A549 (cell line): ENCODE data around the gene C17orf107. TPM values are rescaled to one million over a fixed set of nuclear protein-coding genes. Genes with fewer than 3 reads are reported as not detected.

Experiments
- CEBPB ChIP-seq, 2 experiments: fragments of >200 bp in 1 of 2; sonication (Bioruptor Twin) in 1 of 2; formaldehyde crosslinking in 1 of 2; IDR thresholded peaks; 2 replicates each; pipeline ENCODE4 v1.6.1; 2012 to 2016
- E2F6 ChIP-seq: IDR thresholded peaks from 2 replicates; pipeline ENCODE4 v1.6.1; 2012; ENCODE audit warnings: low read depth, borderline replicate concordance
- EHF ChIP-seq: fragments of 250-450 bp; sonication (Bioruptor Pico); IDR thresholded peaks from 2 replicates; pipeline ENCODE4 v1.5.0; 2020; ENCODE audit warnings: mild to moderate bottlenecking
- EHMT2 ChIP-seq: fragments of 200-600 bp; sonication (generic); IDR thresholded peaks from 2 replicates; pipeline ENCODE4 v1.6.1; 2016; ENCODE audit warnings: antibody characterized with exemption, low read depth, mild to moderate bottlenecking, moderate library complexity
- EP300 ChIP-seq, 2 experiments: fragments of >200 bp; sonication (Bioruptor Twin); formaldehyde crosslinking; IDR thresholded peaks; 2 replicates in 1 of 2; 3 replicates in 1 of 2; pipeline ENCODE4 v1.6.1; 2016 to 2017
- ESRRA ChIP-seq: fragments of 150-350 bp; IDR thresholded peaks from 2 replicates; pipeline ENCODE4 v1.6.1; 2014; ENCODE audit warnings: mild to moderate bottlenecking, low read length, borderline replicate concordance
- FOSB ChIP-seq: fragments of 250-450 bp; sonication (Bioruptor Pico); IDR thresholded peaks from 2 replicates; pipeline ENCODE4 v1.5.0; 2020; ENCODE audit warnings: mild to moderate bottlenecking, moderate library complexity
- FOSL2 ChIP-seq, 2 experiments: fragments of 450-650 bp in 1 of 2; fragments of >200 bp in 1 of 2; sonication (Bioruptor Twin) in 1 of 2; formaldehyde crosslinking; IDR thresholded peaks; 2 replicates each; pipeline versions ENCODE4 v1.5.0 to v1.6.1; 2016 to 2020; ENCODE audit warnings: mild to moderate bottlenecking in 1 of 2, moderate library complexity in 1 of 2
- GATA3 ChIP-seq: IDR thresholded peaks from 2 replicates; pipeline ENCODE4 v1.6.1; 2012; ENCODE audit warnings: borderline replicate concordance
- HDAC2 ChIP-seq: fragments of 200-600 bp; sonication (generic); IDR thresholded peaks from 2 replicates; pipeline ENCODE4 v1.6.1; 2016
- HMGXB4 ChIP-seq: fragments of 250-450 bp; sonication (Bioruptor Pico); IDR thresholded peaks from 2 replicates; pipeline ENCODE4 v1.5.0; 2021; ENCODE audit warnings: mild to moderate bottlenecking, moderate library complexity, borderline replicate concordance
- HOXB5 ChIP-seq: fragments of 250-450 bp; sonication (Bioruptor Pico); IDR thresholded peaks from 2 replicates; pipeline ENCODE4 v1.5.0; 2020; ENCODE audit warnings: mild to moderate bottlenecking, moderate library complexity
- JUNB ChIP-seq: fragments of >200 bp; sonication (Bioruptor Twin); formaldehyde crosslinking; IDR thresholded peaks from 2 replicates; pipeline ENCODE4 v1.6.1; 2016
- KDM1A ChIP-seq: fragments of 200-600 bp; sonication (generic); IDR thresholded peaks from 2 replicates; pipeline ENCODE4 v1.6.1; 2016; ENCODE audit warnings: low read depth, mild to moderate bottlenecking
- KDM5A ChIP-seq: fragments of 200-600 bp; sonication (generic); IDR thresholded peaks from 2 replicates; pipeline ENCODE4 v1.6.1; 2016; ENCODE audit warnings: antibody characterized with exemption, mild to moderate bottlenecking
- MAFK ChIP-seq: fragments of 450-650 bp; IDR thresholded peaks from 2 replicates; pipeline ENCODE4 v1.6.1; 2014; ENCODE audit not compliant: partially characterized antibody
- NPAS2 ChIP-seq: fragments of 250-450 bp; sonication (Bioruptor Pico); IDR thresholded peaks from 2 replicates; pipeline ENCODE4 v1.8.0; 2022; ENCODE audit warnings: mild to moderate bottlenecking, moderate library complexity, borderline replicate concordance
- NR3C1 ChIP-seq: fragments of >200 bp; sonication (Bioruptor Twin); formaldehyde crosslinking; IDR thresholded peaks from 3 replicates; pipeline ENCODE4 v1.6.1; 2017
- PBX3 ChIP-seq: IDR thresholded peaks from 2 replicates; pipeline ENCODE4 v1.6.1; 2012
- POLR2A ChIP-seq: IDR thresholded peaks from 2 replicates; pipeline ENCODE4 v1.6.1; 2012; ENCODE audit warnings: mild to moderate bottlenecking, low read length
- POLR2AphosphoS2 ChIP-seq: conservative IDR thresholded peaks from 2 replicates; pipeline ENCODE4 v1.6.1; 2012; ENCODE audit warnings: low read length, improper control_type of control experiment, inconsistent platforms
- RARB ChIP-seq: fragments of 250-450 bp; sonication (Bioruptor Pico); IDR thresholded peaks from 2 replicates; pipeline ENCODE4 v1.8.0; 2021; ENCODE audit warnings: mild to moderate bottlenecking, moderate library complexity
- RCOR1 ChIP-seq: fragments of 150-350 bp; IDR thresholded peaks from 2 replicates; pipeline ENCODE4 v1.6.1; 2014; ENCODE audit warnings: antibody characterized with exemption, low read length, low read depth
- REST ChIP-seq: fragments of 200-600 bp; sonication (generic); IDR thresholded peaks from 2 replicates; pipeline ENCODE4 v1.6.1; 2016; ENCODE audit warnings: antibody characterized with exemption, mild to moderate bottlenecking, moderate library complexity
- RNF2 ChIP-seq: fragments of 200-600 bp; sonication (generic); IDR thresholded peaks from 2 replicates; pipeline ENCODE4 v1.6.1; 2016; ENCODE audit warnings: low read depth, mild to moderate bottlenecking, antibody characterized with exemption, moderate library complexity, borderline replicate concordance
- SMC3 ChIP-seq: fragments of >200 bp; sonication (Bioruptor Twin); formaldehyde crosslinking; IDR thresholded peaks from 3 replicates; pipeline ENCODE4 v1.6.1; 2018; ENCODE audit warnings: inconsistent platforms
- SREBF2 ChIP-seq: fragments of 450-650 bp; IDR thresholded peaks from 2 replicates; pipeline ENCODE4 v1.6.1; 2014; ENCODE audit warnings: mild to moderate bottlenecking, moderate library complexity
- TFCP2L1 ChIP-seq: fragments of 250-450 bp; sonication (Bioruptor Pico); IDR thresholded peaks from 2 replicates; pipeline ENCODE4 v1.5.0; 2021; ENCODE audit warnings: mild to moderate bottlenecking
- ZC3H11A ChIP-seq: fragments of 450-650 bp; IDR thresholded peaks from 2 replicates; pipeline ENCODE4 v1.6.1; 2014; ENCODE audit warnings: antibody characterized with exemption, mild to moderate bottlenecking
- ZFP36 ChIP-seq: fragments of 450-650 bp; IDR thresholded peaks from 2 replicates; pipeline ENCODE4 v1.6.1; 2014; ENCODE audit warnings: borderline replicate concordance; ENCODE audit not compliant: partially characterized antibody
- ZNF302 ChIP-seq: fragments of 250-450 bp; sonication (Bioruptor Pico); IDR thresholded peaks from 2 replicates; pipeline ENCODE4 v1.9.0; 2021; ENCODE audit warnings: inconsistent platforms, mild to moderate bottlenecking, moderate library complexity
- ZSCAN20 ChIP-seq: fragments of 250-450 bp; sonication (Bioruptor Pico); IDR thresholded peaks from 2 replicates; pipeline ENCODE4 v1.8.0; 2022; ENCODE audit warnings: mild to moderate bottlenecking, moderate library complexity
- polyA plus RNA-seq, 4 experiments: library from polyadenylated mRNA; depleted of rRNA in 3 of 4; stranded (reverse); fragments of >200 nt; fragmentation: RNase III in 1 of 4; extraction: RNeasy Plus Mini Kit Qiagen cat#74134 plus additional on column Dnase treatment in 1 of 4; gene quantifications; 2 replicates in 3 of 4; 3 replicates in 1 of 4; pipeline ENCODE4 v1.2.3, GENCODE V29; 2011 to 2017

Gene C17orf107
- polyA plus RNA-seq, 2 of the 4 experiments (the other 2 are of a cell fraction) = 0.13 to 0.30 TPM

GRCh38 chr17:4950075-4950745 lies 50.9 kb downstream of the C17orf107 start (continued):
- TF ChIP-seq HMGXB4 (CRISPR knock-in tag) (no peak), SMC3 (peak; percentile 3; the same call in 1 of the 3 replicates), NPAS2 (CRISPR knock-in tag) (no peak), FOSB (CRISPR knock-in tag) (no peak), ESRRA (no peak), ZC3H11A (no peak), PBX3 (peak; percentile 58; the same call in 1 of the 2 replicates), EHMT2 (no peak), ZNF302 (CRISPR knock-in tag) (no peak), HOXB5 (no peak), REST (no peak), RNF2 (no peak; the same call in 1 of the 2 replicates), ZFP36 (no peak), FOSL2 (IDR thresholded peaks at IDR 0.05) (peak; percentile 69), FOSL2 (CRISPR knock-in tag; IDR thresholded peaks at IDR 0.05) (peak; percentile 64), SREBF2 (no peak), GATA3 (no peak), E2F6 (no peak), ZSCAN20 (CRISPR knock-in tag) (no peak), MAFK (no peak), POLR2A (peak; percentile 31), EHF (CRISPR knock-in tag) (no peak), NR3C1 (no peak), TFCP2L1 (0 out of 2 replicates have a peak, but pooled peaks have one; percentile 62), POLR2AphosphoS2 (no peak), KDM5A (no peak), JUNB (peak; percentile 49), RCOR1 (no peak), HDAC2 (no peak), EP300 (IDR thresholded peaks at IDR 0.05) (no peak; a peak in 1 of 5 replicates), KDM1A (no peak), CEBPB (IDR thresholded peaks at IDR 0.05) (no peak), RARB (no peak)
